Calu3 (cell line): ENCODE measurements around the gene WRNIP1. TPM values are rescaled to one million over a fixed set of nuclear protein-coding genes. Genes with fewer than 3 reads are reported as not detected.

Experiments used
- BruUV-seq: library from RNA; stranded (reverse); fragments of 400-500 nt; replicated peaks from 2 replicates; lab custom pipeline; 2021; lab: Mats Ljungman, UMichigan
- CTCF ChIA-PET: fragments of 300-600 bp; sonication (Branson Sonifier 250); formaldehyde crosslinking; loops from one replicate; lab custom pipeline; 2022; ENCODE audit warnings: antibody characterized with exemption; lab: Charles Lee
- DNase-seq: peaks from one replicate; pipeline ENCODE4 v3.0.0; 2022
- H3K27ac Mint-ChIP-seq: one replicate; pipeline ENCODE4 v1.8.0; 2022; ENCODE audit warnings: mixed read lengths; ENCODE audit not compliant: unreplicated experiment
- H3K27me3 Mint-ChIP-seq: one replicate; pipeline ENCODE4 v1.8.0; 2022; ENCODE audit warnings: mixed read lengths; ENCODE audit not compliant: unreplicated experiment
- H3K36me3 Mint-ChIP-seq: one replicate; pipeline ENCODE4 v1.8.0; 2022; ENCODE audit warnings: mild to moderate bottlenecking, moderate library complexity, mixed read lengths; ENCODE audit not compliant: insufficient read depth, unreplicated experiment
- H3K4me1 Mint-ChIP-seq: one replicate; pipeline ENCODE4 v1.8.0; 2022; ENCODE audit warnings: mild to moderate bottlenecking, low read depth, mixed read lengths; ENCODE audit not compliant: unreplicated experiment
- H3K4me3 Mint-ChIP-seq: one replicate; pipeline ENCODE4 v1.8.0; 2022; ENCODE audit warnings: mild to moderate bottlenecking, low read depth, moderate library complexity, mixed read lengths; ENCODE audit not compliant: unreplicated experiment
- H3K9me3 Mint-ChIP-seq: one replicate; pipeline ENCODE4 v1.8.0; 2022; ENCODE audit warnings: low read depth, mixed read lengths; ENCODE audit not compliant: unreplicated experiment
- CTCF ChIP-seq: fragments of 200-600 bp; IDR thresholded peaks from one replicate; pipeline ENCODE4 v1.8.0; 2022; ENCODE audit warnings: antibody characterized with exemption; ENCODE audit not compliant: unreplicated experiment
- intact Hi-C: fragments of 100-400 bp; cut with micrococcal nuclease; formaldehyde crosslinking; loops from one replicate; pipeline ENCODE4 v1.10.0; 2022; ENCODE audit not compliant: unreplicated experiment
- total RNA-seq: library from RNA; stranded (reverse); gene quantifications from 2 replicates; pipeline ENCODE4 v1.2.3, GENCODE V29; 2022

Gene WRNIP1
- total RNA-seq, 1 experiment from 2014 or later, result 41.4 TPM

GRCh38 chr6:2750832-2751231 lies 14.4 kb upstream of the WRNIP1 start, which contains the start of gene MYLK4:
Gene MYLK4, minus strand, starts transcription at chr6:2750922. Its CDS starts 1,628 bp downstream, at chr6:2749294.
- intact Hi-C loops, result no loop called here
- CTCF ChIA-PET, result interaction anchor here (1.0 to 1.4 kb wide), 2 partner anchors 13 kb away, joined by 3 to 8 read pairs; no protein-coding TSS in a partner anchor
- BruUV-seq, result no TSS peak
- Mint-ChIP-seq H3K4me1 (peaks cover 9% of the 10 kb centered on the region), H3K27me3 (no peaks in the 10 kb centered on the region), H3K9me3 (no peaks in the 10 kb centered on the region), H3K27ac (no peak within 1 kb of the TSS), H3K4me3 (no peak within 1 kb of the TSS), H3K36me3 (no peaks in the 10 kb centered on the region)
- no peak for TF ChIP-seq CTCF
- no peak for DNase-seq

- no peaks in the 10 kb centered on the region for H3K36me3 Mint-ChIP-seq
- intact Hi-C loops, result no loop called here
- BruUV-seq, result no TSS peak
- no peak for TF ChIP-seq CTCF
- CTCF ChIA-PET, result interaction anchor here (0.7 kb wide), 1 partner anchor 12 kb away, joined by 3 read pairs; no protein-coding TSS in a partner anchor
- no peaks in the 10 kb centered on the region for H3K9me3 Mint-ChIP-seq
- H3K4me3 Mint-ChIP-seq, result no peak overlapping the region
- no peak overlapping the region for H3K27ac Mint-ChIP-seq
- no peak for DNase-seq
- H3K27me3 Mint-ChIP-seq, result no peaks in the 10 kb centered on the region
- peaks cover 9% of the 10 kb centered on the region for H3K4me1 Mint-ChIP-seq
Observed at GRCh38 chr6:2751871-2752270, 13.3 kb upstream of the WRNIP1 start.

GRCh38 chr6:2752477-2753109 lies 12.6 kb upstream of the WRNIP1 start:
- intact Hi-C loops, result no loop called here
- Mint-ChIP-seq H3K4me1 (peaks cover 9% of the 10 kb centered on the region), H3K27me3 (no peaks in the 10 kb centered on the region), H3K27ac (no peak overlapping the region), H3K4me3 (no peak overlapping the region), H3K36me3 (no peaks in the 10 kb centered on the region), H3K9me3 (no peaks in the 10 kb centered on the region)
- no peak for DNase-seq
- no TSS peak for BruUV-seq
- TF ChIP-seq CTCF, result no peak
- CTCF ChIA-PET, result interaction anchor here (1.3 kb wide), 1 partner anchor 11 kb away, joined by 6 read pairs; no protein-coding TSS in a partner anchor

GRCh38 chr6:2753110-2753489 lies 12.1 kb upstream of the WRNIP1 start:
- no peak for DNase-seq
- Mint-ChIP-seq H3K4me1 (peaks cover 9% of the 10 kb centered on the region), H3K27me3 (no peaks in the 10 kb centered on the region), H3K36me3 (no peaks in the 10 kb centered on the region), H3K9me3 (no peaks in the 10 kb centered on the region), H3K27ac (no peak overlapping the region), H3K4me3 (no peak overlapping the region)
- no peak for TF ChIP-seq CTCF
- no TSS peak for BruUV-seq
- intact Hi-C loops, result no loop called here
- CTCF ChIA-PET, result interaction anchor here (0.7 to 1.3 kb wide), 2 partner anchors 10 to 19 kb away, joined by 4 to 6 read pairs; no protein-coding TSS in a partner anchor
